Uterus (tissue), 2 donors: ENCODE data around the gene TRH.

Experiments
- CTCF ChIP-seq, 4 experiments: fragments of 200-600 bp in 2 of 4; fragments of 450-650 bp in 2 of 4; sonication (generic) in 2 of 4; IDR thresholded peaks; one replicate each; pipeline ENCODE4 v1.5.1; 2016 to 2019; ENCODE audit warnings: antibody characterized with exemption in 4 of 4, mild to moderate bottlenecking in 2 of 4, moderate library complexity in 1 of 4
- POLR2A ChIP-seq, 2 donors: fragments of 450-650 bp; IDR thresholded peaks; one replicate each; pipeline ENCODE4 v1.6.1; 2016; ENCODE audit warnings: antibody characterized with exemption in 2 of 2, mild to moderate bottlenecking in 1 of 2, moderate library complexity in 1 of 2

DNA sequence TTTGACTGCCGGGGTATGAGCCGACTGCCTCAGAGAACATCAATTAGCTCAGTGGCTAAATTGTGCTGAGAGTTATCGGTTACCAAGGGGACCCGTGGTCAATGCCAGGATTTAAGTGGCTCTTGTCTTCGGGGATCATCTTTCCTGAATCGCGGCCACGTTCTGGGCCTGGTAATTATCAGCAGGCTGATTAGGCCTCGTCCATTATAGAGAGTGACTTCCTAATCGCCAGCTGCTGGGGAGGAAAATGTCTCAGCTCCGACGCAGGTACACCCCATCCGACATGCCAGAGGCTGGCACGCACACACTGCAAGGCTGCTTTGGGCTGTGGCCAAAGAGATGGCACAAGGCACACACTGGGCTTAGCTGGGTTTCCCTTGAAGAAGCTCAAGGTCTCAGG lies 10.6 kb downstream of the TRH start:
- no peak for TF ChIP-seq POLR2A (IDR thresholded peaks at IDR 0.05)
- no peak for TF ChIP-seq CTCF (IDR thresholded peaks at IDR 0.05)
